ENCODE measurements around the gene NTM. TPM values are rescaled to one million over a fixed set of nuclear protein-coding genes. Genes with fewer than 3 reads are reported as not detected.

The NTM gene
- total RNA-seq, 4 donors from 2014 or later: 1.4 to 5.7 TPM; not detected in 2

DNA sequence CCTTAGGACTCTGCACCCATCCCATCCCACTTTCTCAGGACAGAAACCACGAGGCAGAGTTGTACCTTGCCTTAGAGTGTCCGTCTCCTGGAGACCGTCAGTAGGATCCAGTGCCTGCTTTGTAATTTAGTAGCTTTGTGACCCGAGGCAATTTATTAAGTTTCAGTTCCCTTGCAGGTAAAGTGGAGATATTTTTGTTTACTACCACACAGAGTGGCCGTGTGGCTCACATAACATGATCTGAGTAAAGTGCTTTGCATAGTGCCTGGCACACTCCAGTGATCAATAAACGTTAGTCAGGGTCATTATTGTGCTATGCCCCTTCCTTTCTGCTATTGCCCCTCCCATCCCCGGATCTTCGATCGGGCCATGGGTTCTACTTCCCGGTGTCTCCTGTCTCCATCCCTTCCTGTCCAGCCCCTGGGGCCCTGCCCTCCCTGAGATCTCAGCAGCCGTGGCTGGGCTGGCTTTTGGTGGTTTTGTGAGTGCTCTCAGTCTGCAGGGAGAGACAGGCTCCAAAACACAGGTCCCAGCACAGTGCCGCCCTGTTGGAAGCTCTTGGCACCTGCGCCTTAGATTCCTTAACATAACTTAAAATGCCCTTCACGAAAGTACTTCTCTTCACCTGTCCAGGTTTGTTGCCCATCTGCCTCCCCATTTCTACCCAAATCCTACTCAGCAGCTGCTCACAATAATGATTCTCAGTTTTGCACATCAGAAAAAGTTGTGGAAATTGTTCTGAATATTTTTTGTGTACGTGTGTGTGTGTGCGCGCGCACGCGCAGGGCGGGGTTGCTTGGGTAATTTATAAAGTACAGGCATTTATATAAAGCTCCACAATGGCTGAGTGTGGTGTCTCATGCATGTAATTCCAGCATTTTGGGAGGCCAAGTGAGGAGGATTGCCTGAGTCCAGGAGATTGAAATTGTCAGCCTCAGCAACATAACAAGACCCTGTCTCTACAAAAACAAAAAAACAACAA lies 753.7 kb downstream of the NTM start:
- TF ChIP-seq POLR2A (IDR thresholded peaks at IDR 0.05): no peak
- TF ChIP-seq, protein P1, sequence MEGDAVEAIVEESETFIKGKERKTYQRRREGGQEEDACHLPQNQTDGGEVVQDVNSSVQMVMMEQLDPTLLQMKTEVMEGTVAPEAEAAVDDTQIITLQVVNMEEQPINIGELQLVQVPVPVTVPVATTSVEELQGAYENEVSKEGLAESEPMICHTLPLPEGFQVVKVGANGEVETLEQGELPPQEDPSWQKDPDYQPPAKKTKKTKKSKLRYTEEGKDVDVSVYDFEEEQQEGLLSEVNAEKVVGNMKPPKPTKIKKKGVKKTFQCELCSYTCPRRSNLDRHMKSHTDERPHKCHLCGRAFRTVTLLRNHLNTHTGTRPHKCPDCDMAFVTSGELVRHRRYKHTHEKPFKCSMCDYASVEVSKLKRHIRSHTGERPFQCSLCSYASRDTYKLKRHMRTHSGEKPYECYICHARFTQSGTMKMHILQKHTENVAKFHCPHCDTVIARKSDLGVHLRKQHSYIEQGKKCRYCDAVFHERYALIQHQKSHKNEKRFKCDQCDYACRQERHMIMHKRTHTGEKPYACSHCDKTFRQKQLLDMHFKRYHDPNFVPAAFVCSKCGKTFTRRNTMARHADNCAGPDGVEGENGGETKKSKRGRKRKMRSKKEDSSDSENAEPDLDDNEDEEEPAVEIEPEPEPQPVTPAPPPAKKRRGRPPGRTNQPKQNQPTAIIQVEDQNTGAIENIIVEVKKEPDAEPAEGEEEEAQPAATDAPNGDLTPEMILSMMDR (IDR thresholded peaks at IDR 0.05): no peak
- DNase-seq: no peak

GRCh38 chr11:132125988-132126871 lies 755.8 kb downstream of the NTM start:
- H3K9me3 ChIP-seq: no peaks in the 10 kb centered on the region
- no peaks in the 10 kb centered on the region for H3K4me1 ChIP-seq
- no peak overlapping the region for H3K4me3 ChIP-seq
- no peak for DNase-seq
- intact Hi-C loops (cut with DNase I; ENCODE audit: low total_unique reads): no loop called here
- H3K36me3 ChIP-seq: no peaks in the 10 kb centered on the region
- no peaks in the 10 kb centered on the region for H3K27me3 ChIP-seq
- peak overlapping the region in 1 of 2 donors; percentile 1 for H3K27ac ChIP-seq
- no peak for TF ChIP-seq POLR2A (IDR thresholded peaks at IDR 0.05)
- TF ChIP-seq, protein P1 (IDR thresholded peaks at IDR 0.05): no peak

More for the DNA sequence above, 753.7 kb downstream of the NTM start:
- intact Hi-C loops (cut with DNase I; ENCODE audit: low total_unique reads): no loop called here
- Histone ChIP-seq H3K4me3 (no peak overlapping the region), H3K27ac (no peak overlapping the region), H3K36me3 (no peaks in the 10 kb centered on the region), H3K9me3 (no peaks in the 10 kb centered on the region), H3K4me1 (no peaks in the 10 kb centered on the region), H3K27me3 (no peaks in the 10 kb centered on the region)

DNA sequence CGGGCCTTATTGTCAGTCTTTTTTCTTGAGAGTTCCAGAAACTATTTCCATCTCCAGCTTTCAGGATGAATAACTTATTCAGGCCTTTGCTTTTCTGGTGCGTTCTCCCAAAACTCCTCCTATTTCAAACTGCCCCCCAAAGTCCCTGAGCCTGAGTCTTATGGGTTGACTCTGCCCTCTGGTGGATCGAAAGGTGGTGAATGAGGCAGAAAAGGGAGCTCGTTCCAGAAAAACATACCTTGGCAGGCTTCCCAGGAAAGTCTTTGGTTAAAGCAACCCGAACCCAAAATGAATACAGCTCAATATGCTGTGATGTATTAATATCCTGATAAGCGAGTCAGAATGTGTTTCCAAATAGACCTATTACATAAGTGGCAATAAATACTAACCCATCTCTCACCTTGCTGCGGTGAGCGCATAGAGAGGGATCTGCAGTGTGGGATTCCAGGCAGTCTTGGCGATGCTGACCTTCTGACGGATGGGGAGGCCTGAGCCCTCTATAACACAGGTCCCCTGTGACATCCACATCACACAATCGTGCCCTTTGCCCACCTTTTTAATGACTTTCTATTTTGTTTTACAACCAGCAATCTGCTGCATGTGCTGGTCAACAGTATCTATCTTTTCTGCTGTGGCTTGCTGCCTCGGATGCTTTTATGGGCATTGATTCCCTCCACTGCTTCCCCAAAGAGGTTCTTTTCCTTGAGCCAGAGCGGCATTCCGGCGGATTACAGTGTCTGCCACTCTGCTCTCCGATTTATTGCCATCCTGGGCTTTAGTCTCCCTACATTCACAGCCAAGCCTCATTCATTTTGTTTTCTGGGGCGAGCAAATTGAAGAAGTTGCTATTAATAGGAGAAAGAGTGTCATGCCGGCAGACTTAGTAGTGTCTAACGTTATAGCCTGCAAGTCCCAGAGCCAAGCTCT lies 756.8 kb downstream of the NTM start:
- H3K9me3 ChIP-seq: no peaks in the 10 kb centered on the region
- peak overlapping the region in 1 of 2 donors; percentile 1 for H3K27ac ChIP-seq
- no peak for TF ChIP-seq POLR2A (IDR thresholded peaks at IDR 0.05)
- TF ChIP-seq, protein P1 (IDR thresholded peaks at IDR 0.05): peak in 1 of 4 experiments; percentile 39
- H3K27me3 ChIP-seq: no peaks in the 10 kb centered on the region
- no peaks in the 10 kb centered on the region for H3K36me3 ChIP-seq
- no peak overlapping the region for H3K4me3 ChIP-seq
- peak in 1 of 2 donors; percentile 21 for DNase-seq
- no peaks in the 10 kb centered on the region for H3K4me1 ChIP-seq
- intact Hi-C loops (cut with DNase I; ENCODE audit: low total_unique reads): no loop called here

DNA sequence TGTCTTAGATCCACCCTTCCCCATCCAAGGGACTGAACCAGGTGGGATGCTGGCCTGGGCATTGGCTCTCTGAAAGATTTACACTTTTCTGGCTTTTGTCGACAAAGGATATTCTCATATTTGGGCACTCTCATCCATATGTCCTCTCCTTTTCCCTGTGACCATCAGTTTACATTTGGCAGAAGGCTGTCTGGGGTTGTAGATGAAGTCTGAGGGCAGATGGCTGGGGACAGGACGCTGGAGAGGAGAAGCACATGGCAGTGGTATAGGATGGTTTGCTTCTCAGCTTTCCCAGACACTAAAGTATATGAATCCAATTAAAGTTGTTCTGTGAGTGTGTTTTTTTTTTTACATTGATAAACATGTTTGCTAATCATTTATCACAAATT lies 757.5 kb downstream of the NTM start:
- H3K27ac ChIP-seq: no peak overlapping the region
- H3K4me1 ChIP-seq: no peaks in the 10 kb centered on the region
- intact Hi-C loops (cut with DNase I; ENCODE audit: low total_unique reads): no loop called here

More for the DNA sequence above, 757.5 kb downstream of the NTM start:
- Histone ChIP-seq H3K36me3 (no peaks in the 10 kb centered on the region), H3K4me3 (no peak overlapping the region), H3K9me3 (no peaks in the 10 kb centered on the region), H3K27me3 (no peaks in the 10 kb centered on the region)
- no peak for DNase-seq
- TF ChIP-seq, protein P1 (IDR thresholded peaks at IDR 0.05): no peak
- no peak for TF ChIP-seq POLR2A (IDR thresholded peaks at IDR 0.05)

Data from uterus (tissue), 4 donors.